MM.1S (cell line): ENCODE results near the gene FAF1.

Experiments
- DNase-seq: peaks from one replicate; pipeline ENCODE4 v3.0.0-alpha.2; 2015
- H2AFZ ChIP-seq: fragments of 300-600 bp; sonication (generic); 2 replicates; pipeline ENCODE4 v1.6.0; 2016; ENCODE audit warnings: antibody characterized with exemption, low read length
- H3F3A ChIP-seq: fragments of 300-600 bp; sonication (generic); 2 replicates; pipeline ENCODE4 v1.6.1; 2016; ENCODE audit warnings: mild to moderate bottlenecking, antibody characterized with exemption, low read length, moderate library complexity, mixed read lengths; ENCODE audit not compliant: insufficient read depth
- H3K27ac ChIP-seq: fragments of 300-600 bp; sonication (generic); 2 replicates; pipeline ENCODE4 v1.5.1; 2016; ENCODE audit warnings: mild to moderate bottlenecking, low read length
- H3K27me3 ChIP-seq: fragments of 300-600 bp; sonication (generic); replicated peaks from 2 replicates; pipeline ENCODE4 v1.6.0; 2016; ENCODE audit warnings: low read length; ENCODE audit not compliant: insufficient read depth
- H3K36me3 ChIP-seq: fragments of 300-600 bp; sonication (generic); replicated peaks from 2 replicates; pipeline ENCODE4 v1.6.1; 2016; ENCODE audit warnings: mild to moderate bottlenecking, low read length, mixed read lengths; ENCODE audit not compliant: insufficient read depth
- H3K4me1 ChIP-seq: fragments of 300-600 bp; sonication (generic); 2 replicates; pipeline ENCODE4 v1.6.1; 2016; ENCODE audit warnings: low read length, mixed read lengths
- H3K4me2 ChIP-seq: fragments of 300-600 bp; sonication (generic); 2 replicates; pipeline ENCODE4 v1.6.0; 2016; ENCODE audit warnings: low read depth, low read length
- H3K4me3 ChIP-seq: fragments of 300-600 bp; sonication (generic); 2 replicates; pipeline ENCODE4 v1.5.1; 2016; ENCODE audit warnings: low read length, mixed read lengths
- H3K79me2 ChIP-seq: fragments of 300-600 bp; sonication (generic); 2 replicates; pipeline ENCODE4 v1.6.1; 2016; ENCODE audit warnings: mixed run types, low read length, mixed read lengths
- H3K9ac ChIP-seq: fragments of 300-600 bp; sonication (generic); 2 replicates; pipeline ENCODE4 v1.6.1; 2016; ENCODE audit warnings: low read length, mixed read lengths
- H3K9me2 ChIP-seq: fragments of 300-600 bp; sonication (generic); replicated peaks from 2 replicates; pipeline ENCODE4 v1.6.1; 2016; ENCODE audit warnings: mild to moderate bottlenecking, low read length, mixed read lengths; ENCODE audit not compliant: insufficient read depth
- H3K9me3 ChIP-seq: fragments of 300-600 bp; sonication (generic); replicated peaks from 2 replicates; pipeline ENCODE4 v1.6.1; 2016; ENCODE audit warnings: mild to moderate bottlenecking, low read length, mixed read lengths; ENCODE audit not compliant: insufficient read depth
- H4K20me1 ChIP-seq: fragments of 300-600 bp; sonication (generic); 2 replicates; pipeline ENCODE4 v1.6.1; 2016; ENCODE audit warnings: mild to moderate bottlenecking, low read length, moderate library complexity, mixed read lengths; ENCODE audit not compliant: insufficient read depth
- EZH2 ChIP-seq: fragments of 300-600 bp; sonication (generic); optimal IDR thresholded peaks from 2 replicates; pipeline ENCODE3; 2017; ENCODE audit warnings: low read depth, mild to moderate bottlenecking, antibody characterized with exemption, low read length, mixed read lengths
- EZH2phosphoT487 ChIP-seq: fragments of 300-600 bp; sonication (generic); IDR thresholded peaks from 2 replicates; pipeline ENCODE4 v1.6.1; 2018; ENCODE audit warnings: antibody characterized with exemption, low read length
- TF ChIP-seq, protein P1 (sequence below): fragments of 300-600 bp; sonication (generic); IDR thresholded peaks from 2 replicates; pipeline ENCODE4 v1.5.1; 2016; ENCODE audit warnings: antibody characterized with exemption, low read length, mixed read lengths

FAF1 gene

GRCh38 chr1:50971748-50972305 lies 11.8 kb upstream of the FAF1 start:
- Histone ChIP-seq H3K27me3 (no peaks in the 10 kb centered on the region), H3F3A (no peaks in the 10 kb centered on the region), H3K4me1 (no peaks in the 10 kb centered on the region), H3K9me2 (no peaks in the 10 kb centered on the region), H3K9ac (no peak overlapping the region), H3K9me3 (no peaks in the 10 kb centered on the region), H3K79me2 (no peaks in the 10 kb centered on the region), H3K4me3 (no peak overlapping the region), H3K27ac (no peak overlapping the region), H4K20me1 (no peaks in the 10 kb centered on the region), H3K36me3 (no peaks in the 10 kb centered on the region), H2AFZ (no peak overlapping the region), H3K4me2 (no peak overlapping the region)
- DNase-seq, result no peak
- TF ChIP-seq EZH2 (no peak), EZH2phosphoT487 (no peak)
- TF ChIP-seq, protein P1, sequence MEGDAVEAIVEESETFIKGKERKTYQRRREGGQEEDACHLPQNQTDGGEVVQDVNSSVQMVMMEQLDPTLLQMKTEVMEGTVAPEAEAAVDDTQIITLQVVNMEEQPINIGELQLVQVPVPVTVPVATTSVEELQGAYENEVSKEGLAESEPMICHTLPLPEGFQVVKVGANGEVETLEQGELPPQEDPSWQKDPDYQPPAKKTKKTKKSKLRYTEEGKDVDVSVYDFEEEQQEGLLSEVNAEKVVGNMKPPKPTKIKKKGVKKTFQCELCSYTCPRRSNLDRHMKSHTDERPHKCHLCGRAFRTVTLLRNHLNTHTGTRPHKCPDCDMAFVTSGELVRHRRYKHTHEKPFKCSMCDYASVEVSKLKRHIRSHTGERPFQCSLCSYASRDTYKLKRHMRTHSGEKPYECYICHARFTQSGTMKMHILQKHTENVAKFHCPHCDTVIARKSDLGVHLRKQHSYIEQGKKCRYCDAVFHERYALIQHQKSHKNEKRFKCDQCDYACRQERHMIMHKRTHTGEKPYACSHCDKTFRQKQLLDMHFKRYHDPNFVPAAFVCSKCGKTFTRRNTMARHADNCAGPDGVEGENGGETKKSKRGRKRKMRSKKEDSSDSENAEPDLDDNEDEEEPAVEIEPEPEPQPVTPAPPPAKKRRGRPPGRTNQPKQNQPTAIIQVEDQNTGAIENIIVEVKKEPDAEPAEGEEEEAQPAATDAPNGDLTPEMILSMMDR, result no peak

DNA sequence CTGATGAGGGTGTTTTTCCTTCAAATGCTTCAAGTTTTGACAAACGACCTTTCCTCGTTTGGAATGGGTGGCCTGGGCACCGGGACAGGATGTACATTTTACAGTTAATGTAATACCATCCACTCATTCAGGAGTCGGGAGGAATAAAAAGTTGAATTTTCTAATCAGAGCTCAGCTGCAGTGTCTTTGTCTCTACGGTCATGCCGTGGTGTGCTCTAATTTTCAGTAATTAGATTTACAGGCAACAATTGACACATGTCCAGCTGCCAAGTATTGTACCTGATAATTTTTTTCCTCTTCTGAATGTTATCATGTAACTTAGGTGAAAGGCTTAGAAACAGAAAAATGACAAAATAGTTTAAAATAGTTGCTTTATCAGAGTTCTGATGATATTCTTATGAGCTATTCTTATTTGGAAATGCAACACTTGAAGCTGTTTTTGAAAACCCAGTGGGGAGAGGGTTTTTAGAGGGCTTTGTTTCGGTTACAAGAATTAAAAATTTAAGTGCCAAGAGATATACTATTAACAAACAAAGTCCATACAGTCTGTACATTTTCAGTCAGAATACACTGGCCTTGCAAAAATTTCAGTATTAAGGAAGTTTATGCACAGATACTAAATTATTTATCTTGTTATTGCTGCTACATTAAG lies 11.0 kb upstream of the FAF1 start:
- no peak overlapping the region for H3K4me2 ChIP-seq
- H3F3A ChIP-seq, result no peaks in the 10 kb centered on the region
- no peak overlapping the region for H2AFZ ChIP-seq
- DNase-seq, result no peak
- no peaks in the 10 kb centered on the region for H3K4me1 ChIP-seq
- H3K9ac ChIP-seq, result no peak overlapping the region
- no peaks in the 10 kb centered on the region for H3K9me2 ChIP-seq
- H3K27ac ChIP-seq, result no peak overlapping the region
- no peaks in the 10 kb centered on the region for H4K20me1 ChIP-seq
- H3K27me3 ChIP-seq, result no peaks in the 10 kb centered on the region
- TF ChIP-seq, protein P1, result no peak
- TF ChIP-seq EZH2phosphoT487 (no peak), EZH2 (no peak)
- H3K9me3 ChIP-seq, result no peaks in the 10 kb centered on the region
- no peaks in the 10 kb centered on the region for H3K79me2 ChIP-seq
- H3K36me3 ChIP-seq, result no peaks in the 10 kb centered on the region
- no peak overlapping the region for H3K4me3 ChIP-seq

DNA sequence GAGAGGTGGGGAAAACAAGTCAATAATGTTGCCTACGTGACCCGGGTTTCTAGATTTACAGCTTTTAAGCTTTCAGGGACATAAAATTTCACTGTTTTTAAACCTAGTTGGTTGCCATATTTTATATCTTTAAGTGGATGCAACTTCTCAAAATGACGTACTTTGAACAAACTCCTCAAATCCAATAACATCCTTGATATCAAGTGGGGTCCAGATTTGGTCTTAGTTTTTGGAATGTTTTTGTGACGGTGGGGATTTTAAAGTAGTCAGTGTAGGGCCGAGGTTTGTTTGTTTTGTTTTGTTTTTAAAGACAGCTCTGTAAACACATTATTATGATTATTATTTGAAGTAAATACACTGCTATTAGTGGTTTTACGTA lies 10.4 kb upstream of the FAF1 start:
- no peaks in the 10 kb centered on the region for H3K27me3 ChIP-seq
- H3K4me3 ChIP-seq, result no peak overlapping the region
- no peaks in the 10 kb centered on the region for H4K20me1 ChIP-seq
- H3K79me2 ChIP-seq, result no peaks in the 10 kb centered on the region
- no peaks in the 10 kb centered on the region for H3K36me3 ChIP-seq
- H3K4me2 ChIP-seq, result no peak overlapping the region
- H3K9ac ChIP-seq, result no peak overlapping the region
- H2AFZ ChIP-seq, result no peak overlapping the region
- H3K9me2 ChIP-seq, result no peaks in the 10 kb centered on the region
- DNase-seq, result no peak
- H3K27ac ChIP-seq, result no peak overlapping the region
- no peaks in the 10 kb centered on the region for H3F3A ChIP-seq
- no peaks in the 10 kb centered on the region for H3K9me3 ChIP-seq
- no peak for TF ChIP-seq EZH2
- no peak for TF ChIP-seq EZH2phosphoT487
- TF ChIP-seq, protein P1, result no peak
- H3K4me1 ChIP-seq, result no peaks in the 10 kb centered on the region
